IPS-15b (cell line): ENCODE measurements around the gene PRX.

Experiments used
- H3K27me3 ChIP-seq: one replicate; pipeline ENCODE4 v1.6.1; 2013; ENCODE audit warnings: low read length; ENCODE audit not compliant: control insufficient read depth, insufficient read depth
- H3K36me3 ChIP-seq: one replicate; pipeline ENCODE4 v1.6.1; 2013; ENCODE audit warnings: low read length; ENCODE audit not compliant: control insufficient read depth, insufficient read depth
- H3K4me1 ChIP-seq: one replicate; pipeline ENCODE4 v1.6.1; 2013; ENCODE audit warnings: mild to moderate bottlenecking, low read length; ENCODE audit not compliant: control insufficient read depth, insufficient read depth
- H3K4me3 ChIP-seq: one replicate; pipeline ENCODE4 v1.5.1; 2013; ENCODE audit warnings: low read depth, low read length
- H3K9ac ChIP-seq: one replicate; pipeline ENCODE4 v1.6.1; 2013; ENCODE audit warnings: low read depth, mild to moderate bottlenecking, low read length
- H3K9me3 ChIP-seq: one replicate; pipeline ENCODE4 v1.6.1; 2013; ENCODE audit warnings: mild to moderate bottlenecking, low read length; ENCODE audit not compliant: control insufficient read depth, insufficient read depth

Gene PRX

GRCh38 chr19:40393894-40394815 lies 19.0 kb downstream of the PRX start:
- Histone ChIP-seq H3K9me3 (no peaks in the 10 kb centered on the region), H3K4me3 (no peak overlapping the region), H3K27me3 (peaks cover 6% of the 10 kb centered on the region), H3K4me1 (peaks cover 2% of the 10 kb centered on the region), H3K36me3 (no peaks in the 10 kb centered on the region), H3K9ac (no peak overlapping the region)

- H3K9me3 ChIP-seq = no peaks in the 10 kb centered on the region
- H3K36me3 ChIP-seq = no peaks in the 10 kb centered on the region
- peaks cover 2% of the 10 kb centered on the region for H3K27me3 ChIP-seq
- no peak overlapping the region for H3K4me3 ChIP-seq
- no peak overlapping the region for H3K9ac ChIP-seq
- H3K4me1 ChIP-seq = no peaks in the 10 kb centered on the region
Measured at GRCh38 chr19:40392894-40393517, 20.2 kb downstream of the PRX start.

GRCh38 chr19:40392123-40392522 lies 21.1 kb downstream of the PRX start:
- no peaks in the 10 kb centered on the region for H3K36me3 ChIP-seq
- H3K9ac ChIP-seq = no peak overlapping the region
- no peak overlapping the region for H3K4me3 ChIP-seq
- H3K27me3 ChIP-seq = no peaks in the 10 kb centered on the region
- H3K9me3 ChIP-seq = no peaks in the 10 kb centered on the region
- no peaks in the 10 kb centered on the region for H3K4me1 ChIP-seq

GRCh38 chr19:40390084-40390742 lies 23.0 kb downstream of the PRX start, which contains the start of gene HIPK4:
Gene HIPK4, minus strand, starts transcription at chr19:40390181. Its CDS starts 279 bp downstream, at chr19:40389902.
- Histone ChIP-seq H3K4me1 (no peaks in the 10 kb centered on the region), H3K9me3 (no peaks in the 10 kb centered on the region), H3K36me3 (no peaks in the 10 kb centered on the region), H3K9ac (no peak within 1 kb of the TSS), H3K27me3 (no peaks in the 10 kb centered on the region), H3K4me3 (no peak within 1 kb of the TSS)

- H3K9ac ChIP-seq = no peak overlapping the region
- H3K36me3 ChIP-seq = no peaks in the 10 kb centered on the region
- H3K9me3 ChIP-seq = no peaks in the 10 kb centered on the region
- H3K4me1 ChIP-seq = no peaks in the 10 kb centered on the region
- no peak overlapping the region for H3K4me3 ChIP-seq
- no peaks in the 10 kb centered on the region for H3K27me3 ChIP-seq
Measured at GRCh38 chr19:40389404-40390083, 23.6 kb downstream of the PRX start.

- Histone ChIP-seq H3K27me3 (no peaks in the 10 kb centered on the region), H3K4me3 (no peak overlapping the region), H3K9me3 (no peaks in the 10 kb centered on the region), H3K4me1 (no peaks in the 10 kb centered on the region), H3K9ac (no peak overlapping the region), H3K36me3 (no peaks in the 10 kb centered on the region)
Measured at GRCh38 chr19:40388481-40388880, 24.7 kb downstream of the PRX start.

- Histone ChIP-seq H3K27me3 (no peaks in the 10 kb centered on the region), H3K9me3 (no peaks in the 10 kb centered on the region), H3K4me3 (no peak overlapping the region), H3K36me3 (no peaks in the 10 kb centered on the region), H3K4me1 (no peaks in the 10 kb centered on the region), H3K9ac (no peak overlapping the region)
Measured at GRCh38 chr19:40387155-40387554, 26.0 kb downstream of the PRX start.

GRCh38 chr19:40383668-40384248 lies 29.4 kb downstream of the PRX start:
- no peaks in the 10 kb centered on the region for H3K27me3 ChIP-seq
- H3K4me1 ChIP-seq = no peaks in the 10 kb centered on the region
- no peaks in the 10 kb centered on the region for H3K36me3 ChIP-seq
- no peak overlapping the region for H3K4me3 ChIP-seq
- no peaks in the 10 kb centered on the region for H3K9me3 ChIP-seq
- no peak overlapping the region for H3K9ac ChIP-seq

GRCh38 chr19:40381321-40381720 lies 31.9 kb downstream of the PRX start:
- Histone ChIP-seq H3K4me3 (no peak overlapping the region), H3K27me3 (no peaks in the 10 kb centered on the region), H3K9me3 (no peaks in the 10 kb centered on the region), H3K36me3 (peaks cover 12% of the 10 kb centered on the region), H3K9ac (no peak overlapping the region), H3K4me1 (no peaks in the 10 kb centered on the region)

GRCh38 chr19:40380199-40381037 lies 32.8 kb downstream of the PRX start:
- H3K4me3 ChIP-seq = no peak overlapping the region
- H3K4me1 ChIP-seq = no peaks in the 10 kb centered on the region
- no peaks in the 10 kb centered on the region for H3K27me3 ChIP-seq

More at GRCh38 chr19:40380199-40381037, 32.8 kb downstream of the PRX start:
- Histone ChIP-seq H3K9ac (no peak overlapping the region), H3K36me3 (peaks cover 13% of the 10 kb centered on the region), H3K9me3 (no peaks in the 10 kb centered on the region)
